B cell (primary cell): Measurements from ENCODE around the gene ZNF594. TPM values are rescaled to one million over a fixed set of nuclear protein-coding genes. Genes with fewer than 3 reads are reported as not detected.
"Not testable (repeated sequence)": the region's sequence is repeated elsewhere in the genome, so short reads cannot be mapped to it uniquely, and the experiment has no call there.

Source experiments
- ATAC-seq: fragments of 200-7000 bp; cut with Tn5 transposase; one replicate; pipeline ENCODE4 v1.10.0; 2021; ENCODE audit warnings: low read depth, mild to moderate bottlenecking, moderate number of reproducible peaks, moderate library complexity
- CTCF ChIA-PET: fragments of 350-600 bp; sonication (Branson Sonifier 250); formaldehyde crosslinking; loops from one replicate; lab custom pipeline; 2021; ENCODE audit warnings: antibody characterized with exemption, inconsistent platforms; lab: Charles Lee
- POLR2A ChIA-PET: fragments of 350-600 bp; sonication (Branson Sonifier 250); formaldehyde crosslinking; loops from one replicate; lab custom pipeline; 2021; ENCODE audit warnings: antibody characterized with exemption; lab: Charles Lee
- DNase-seq: peaks from one replicate; pipeline ENCODE4 v3.0.0; 2013
- H2AFZ ChIP-seq: 2 replicates; pipeline ENCODE4 v1.6.1; 2012; ENCODE audit warnings: mild to moderate bottlenecking, low read depth, low read length; ENCODE audit not compliant: insufficient read depth, poor library complexity, severe bottlenecking
- H3K27ac ChIP-seq, 2 donors: 1 replicate in 1 of 2; 2 replicates in 1 of 2; pipeline ENCODE4 v1.5.1; 2012 to 2013; ENCODE audit warnings: low read length in 2 of 2, mild to moderate bottlenecking in 2 of 2, moderate library complexity in 1 of 2
- H3K27me3 ChIP-seq, 4 experiments: fragments of 200-600 bp in 1 of 4; sonication (generic) in 1 of 4; replicated peaks in 1 of 4; 1 replicate in 2 of 4; 2 replicates in 2 of 4; pipeline versions ENCODE4 v1.6.1 to v1.7.0; 2013 to 2016; ENCODE audit warnings: low read length in 3 of 4, mild to moderate bottlenecking in 2 of 4, mixed read lengths in 1 of 4, moderate library complexity in 1 of 4; ENCODE audit not compliant: insufficient read depth in 4 of 4, control insufficient read depth in 3 of 4; ENCODE audit errors: control extremely low read depth in 1 of 4
- H3K36me3 ChIP-seq, 2 experiments: replicated peaks in 1 of 2; 1 replicate in 1 of 2; 2 replicates in 1 of 2; pipeline versions ENCODE4 v1.6.1 to v1.7.1; 2013; ENCODE audit warnings: low read length in 1 of 2; ENCODE audit not compliant: insufficient read depth in 2 of 2, control insufficient read depth in 1 of 2; ENCODE audit errors: control extremely low read depth in 1 of 2, extremely low read depth in 1 of 2
- H3K4me1 ChIP-seq, 2 donors: fragments of 200-600 bp in 1 of 2; sonication (generic) in 1 of 2; 1 replicate in 1 of 2; 2 replicates in 1 of 2; pipeline versions ENCODE4 v1.5.1 to v1.6.1; 2013 to 2017; ENCODE audit warnings: low read length in 2 of 2; ENCODE audit not compliant: control insufficient read depth in 2 of 2, insufficient read depth in 2 of 2
- H3K4me2 ChIP-seq: replicated peaks from 2 replicates; pipeline ENCODE3; 2012; ENCODE audit warnings: mild to moderate bottlenecking, low read depth, low read length; ENCODE audit not compliant: poor library complexity, severe bottlenecking
- H3K4me3 ChIP-seq, 5 experiments: fragments of 200-600 bp in 1 of 5; sonication (generic) in 1 of 5; 1 replicate in 3 of 5; 2 replicates in 2 of 5; pipeline versions ENCODE4 v1.5.1 to v1.7.0; 2011 to 2016; ENCODE audit warnings: low read length in 4 of 5, mild to moderate bottlenecking in 4 of 5, low read depth in 2 of 5, control low read depth in 1 of 5, moderate library complexity in 1 of 5; ENCODE audit not compliant: insufficient read depth in 1 of 5; ENCODE audit errors: control extremely low read depth in 1 of 5, extremely low read depth in 1 of 5
- H3K79me2 ChIP-seq: fragments of 200-600 bp; sonication (generic); one replicate; pipeline ENCODE4 v1.6.0; 2016; ENCODE audit warnings: low read length; ENCODE audit not compliant: control insufficient read depth, insufficient read depth
- H3K9ac ChIP-seq: fragments of 200-600 bp; sonication (generic); 2 replicates; pipeline ENCODE4 v1.6.1; 2017; ENCODE audit warnings: mild to moderate bottlenecking, low read length, moderate library complexity
- H3K9me3 ChIP-seq, 3 donors: one replicate each; pipeline versions ENCODE4 v1.6.1 to v1.7.1; 2013; ENCODE audit warnings: low read length in 2 of 3; ENCODE audit not compliant: control insufficient read depth in 2 of 3, insufficient read depth in 1 of 3; ENCODE audit errors: control extremely low read depth in 1 of 3
- H4K20me1 ChIP-seq: 2 replicates; pipeline ENCODE4 v1.6.0; 2012; ENCODE audit warnings: mild to moderate bottlenecking, low read length; ENCODE audit not compliant: insufficient read depth, control insufficient read depth, poor library complexity, severe bottlenecking
- H3K27ac Mint-ChIP-seq: one replicate; pipeline ENCODE4 v1.8.0; 2021; ENCODE audit warnings: mixed read lengths
- H3K27me3 Mint-ChIP-seq: one replicate; pipeline ENCODE4 v1.8.0; 2021; ENCODE audit warnings: mixed read lengths
- H3K4me1 Mint-ChIP-seq: one replicate; pipeline ENCODE4 v1.8.0; 2021; ENCODE audit warnings: mixed read lengths
- H3K4me3 Mint-ChIP-seq: one replicate; pipeline ENCODE4 v1.8.0; 2021; ENCODE audit warnings: mixed read lengths
- H3K9me3 Mint-ChIP-seq: one replicate; pipeline ENCODE4 v1.8.0; 2022; ENCODE audit warnings: mixed read lengths; ENCODE audit not compliant: insufficient read depth
- WGBS: methylation state at CpG from one replicate; pipeline ENCODE4 v1.1.5; 2013; ENCODE audit warnings: missing lambda C conversion rate; ENCODE audit not compliant: insufficient coverage; 5-methylcytosine and 5-hydroxymethylcytosine counted together
- intact Hi-C: fragments of 100-400 bp; cut with micrococcal nuclease; formaldehyde crosslinking; loops from one replicate; pipeline ENCODE4 v1.10.0; 2022
- polyA plus RNA-seq: library from polyadenylated mRNA; depleted of rRNA; stranded (reverse); fragments of >200 nt; gene quantifications from 2 replicates; pipeline ENCODE4 v1.2.3, GENCODE V29; 2012
- total RNA-seq, 2 donors: library from RNA; stranded (reverse); fragments of 120-200 nt in 1 of 2; gene quantifications; 1 replicate in 1 of 2; 2 replicates in 1 of 2; pipeline versions ENCODE4 v1.2.3 to v1.2.4, GENCODE V29; 2013 to 2022

Gene ZNF594
- total and polyA plus RNA-seq, 2 donors (not counting 1 experiment from before 2014, with no cell fraction given), result 5.9 to 38.9 TPM

- H3K4me1 Mint-ChIP-seq, H3K36me3 ChIP-seq, H3K4me3 Mint-ChIP-seq, H3K79me2 ChIP-seq, H3K27me3 ChIP-seq, H2AFZ ChIP-seq, H4K20me1 ChIP-seq, CTCF ChIA-PET, ATAC-seq, DNase-seq, H3K27ac Mint-ChIP-seq, H3K27ac ChIP-seq, H3K9me3 Mint-ChIP-seq, intact Hi-C loops, POLR2A ChIA-PET, H3K9ac ChIP-seq, H3K4me2 ChIP-seq, H3K4me1 ChIP-seq, H3K4me3 ChIP-seq, H3K9me3 ChIP-seq: not testable (repeated sequence)
- peaks cover 14% of the 10 kb centered on the region for H3K27me3 Mint-ChIP-seq
- 98% methylated on average over 10 of the region's 10 CpGs for WGBS
Measured at GRCh38 chr17:5130261-5130660, 61.4 kb downstream of the ZNF594 start.

DNA sequence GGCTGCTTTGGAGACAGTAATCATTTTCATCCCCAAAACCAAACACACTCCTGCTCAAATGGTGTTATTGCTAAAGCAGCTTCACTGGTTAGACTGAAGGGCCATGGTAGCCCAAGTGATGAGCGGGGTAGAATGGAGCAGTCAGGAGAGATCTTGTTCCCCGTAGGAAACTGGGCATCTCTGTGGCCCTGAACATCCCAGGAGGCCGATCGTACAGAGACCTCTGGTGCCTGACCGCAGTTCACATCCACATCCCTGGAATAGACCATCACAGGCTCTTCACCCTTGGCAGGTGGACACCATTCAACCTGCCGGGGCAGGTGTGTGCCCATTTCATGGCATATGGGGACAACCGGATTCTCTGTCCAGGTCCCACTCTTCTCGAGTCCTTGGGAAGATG is 61.9 kb downstream of the ZNF594 start:
- H3K4me1 Mint-ChIP-seq, H3K4me3 Mint-ChIP-seq, H2AFZ ChIP-seq, POLR2A ChIA-PET, H3K4me3 ChIP-seq, CTCF ChIA-PET, H3K27ac ChIP-seq, H3K4me1 ChIP-seq, H3K36me3 ChIP-seq, DNase-seq, H3K4me2 ChIP-seq, H3K9me3 Mint-ChIP-seq, ATAC-seq, H4K20me1 ChIP-seq, H3K9ac ChIP-seq, H3K9me3 ChIP-seq, H3K27ac Mint-ChIP-seq, intact Hi-C loops, H3K79me2 ChIP-seq, H3K27me3 ChIP-seq: not testable (repeated sequence)
- H3K27me3 Mint-ChIP-seq, result peaks cover 14% of the 10 kb centered on the region
- 96% methylated on average over 8 of the region's 8 CpGs for WGBS

Other genes starting within 250 kb of the ZNF594 start
- gene PFN1, start 243.3 kb downstream of the ZNF594 start, total RNA-seq, result 307 and 330 TPM in 2 replicates
- 609 and 618 TPM in 2 replicates for gene PFN1, start 243.3 kb downstream of the ZNF594 start, polyA plus RNA-seq
- gene ENO3, start 240.7 kb downstream of the ZNF594 start, total RNA-seq, result 32.5 and 34.8 TPM in 2 replicates
- gene ENO3, start 240.7 kb downstream of the ZNF594 start, polyA plus RNA-seq, result 35.4 and 50.1 TPM in 2 replicates
- gene SPAG7, start 224.1 kb downstream of the ZNF594 start, total RNA-seq, result 52.5 and 53.6 TPM in 2 replicates
- 43.4 and 46.9 TPM in 2 replicates for gene SPAG7, start 224.1 kb downstream of the ZNF594 start, polyA plus RNA-seq
- gene CAMTA2, start 204.2 kb downstream of the ZNF594 start, total RNA-seq, result 57.6 and 57.9 TPM in 2 replicates
- 37.1 and 48.3 TPM in 2 replicates for gene CAMTA2, start 204.2 kb downstream of the ZNF594 start, polyA plus RNA-seq
- 0.30 and 0.51 TPM in 2 replicates for gene INCA1, start 194.3 kb downstream of the ZNF594 start, total RNA-seq
- 0.45 and 0.60 TPM in 2 replicates for gene INCA1, start 194.3 kb downstream of the ZNF594 start, polyA plus RNA-seq
- gene KIF1C, start 193.9 kb downstream of the ZNF594 start, total RNA-seq, result 29.6 and 41.5 TPM in 2 replicates
- gene KIF1C, start 193.9 kb downstream of the ZNF594 start, polyA plus RNA-seq, result 2.9 and 5.7 TPM in 2 replicates
- gene SLC52A1, start 156.4 kb downstream of the ZNF594 start, total RNA-seq, result not detected in 2 replicates
- not detected in 2 replicates for gene SLC52A1, start 156.4 kb downstream of the ZNF594 start, polyA plus RNA-seq
- gene ZFP3, start 113.4 kb downstream of the ZNF594 start, total RNA-seq, result 15.8 and 16.2 TPM in 2 replicates
- gene ZFP3, start 113.4 kb downstream of the ZNF594 start, polyA plus RNA-seq, result 3.2 and 5.1 TPM in 2 replicates
- gene ZNF232, start 80.0 kb downstream of the ZNF594 start, total RNA-seq, result 17.4 and 19.3 TPM in 2 replicates
- gene ZNF232, start 80.0 kb downstream of the ZNF594 start, polyA plus RNA-seq, result 9.9 and 10.2 TPM in 2 replicates
- gene USP6, start 75.8 kb downstream of the ZNF594 start, total RNA-seq, result 0.47 and 0.61 TPM in 2 replicates
- gene USP6, start 75.8 kb downstream of the ZNF594 start, polyA plus RNA-seq, result 0.14 and 0.36 TPM in 2 replicates
- 87.3 and 87.4 TPM in 2 replicates for gene SCIMP, start 43.0 kb upstream of the ZNF594 start, total RNA-seq
- gene SCIMP, start 43.0 kb upstream of the ZNF594 start, polyA plus RNA-seq, result 61.7 and 98.5 TPM in 2 replicates
- gene RABEP1, start 90.4 kb upstream of the ZNF594 start, total RNA-seq, result 86.1 and 91.1 TPM in 2 replicates
- 24.2 and 40.3 TPM in 2 replicates for gene RABEP1, start 90.4 kb upstream of the ZNF594 start, polyA plus RNA-seq
- gene NUP88, start 227.8 kb upstream of the ZNF594 start, total RNA-seq, result 221 and 238 TPM in 2 replicates
- gene NUP88, start 227.8 kb upstream of the ZNF594 start, polyA plus RNA-seq, result 210 and 214 TPM in 2 replicates
- gene RPAIN, start 228.3 kb upstream of the ZNF594 start, total RNA-seq, result 125 and 127 TPM in 2 replicates
- gene RPAIN, start 228.3 kb upstream of the ZNF594 start, polyA plus RNA-seq, result 73.9 and 99.4 TPM in 2 replicates
- 60.1 and 62.2 TPM in 2 replicates for gene C1QBP, start 247.3 kb upstream of the ZNF594 start, total RNA-seq
- gene C1QBP, start 247.3 kb upstream of the ZNF594 start, polyA plus RNA-seq, result 41.0 and 60.3 TPM in 2 replicates